ENCODE data around the gene PTPRK.

- TF ChIP-seq CTCF (IDR thresholded peaks at IDR 0.05 in 4 of 5, conservative IDR thresholded peaks at IDR 0.05 in 1 of 5) (no peak), POLR2A (IDR thresholded peaks at IDR 0.05) (no peak)
Measured at GRCh38 chr6:128511506-128511905, 8.9 kb downstream of the PTPRK start.
